Lower lobe of right lung (tissue), 2 donors: ENCODE measurements around the gene DOK4. TPM values are rescaled to one million over a fixed set of nuclear protein-coding genes. Genes with fewer than 3 reads are reported as not detected.
A peak's percentile ranks its signal among the peaks of the same experiment; 100 is the strongest.

ENCODE experiments used
- ATAC-seq, 2 donors: fragments of 200-7000 bp; cut with Tn5 transposase; one replicate each; pipeline ENCODE4 v1.9.1; 2020 to 2022; ENCODE audit warnings: mild to moderate bottlenecking in 2 of 2, moderate library complexity in 2 of 2
- DNase-seq: peaks from one replicate; pipeline ENCODE4 v3.0.0-alpha.2; 2020
- H3K27ac ChIP-seq: fragments of 200-600 bp; one replicate; pipeline ENCODE4 v1.8.0; 2022
- H3K27me3 ChIP-seq: fragments of 200-600 bp; one replicate; pipeline ENCODE4 v1.8.0; 2022; ENCODE audit warnings: low read depth
- H3K36me3 ChIP-seq: fragments of 200-600 bp; one replicate; pipeline ENCODE4 v1.8.0; 2022; ENCODE audit warnings: mild to moderate bottlenecking
- H3K4me1 ChIP-seq: fragments of 200-600 bp; one replicate; pipeline ENCODE4 v1.8.0; 2022
- H3K4me3 ChIP-seq: fragments of 200-600 bp; one replicate; pipeline ENCODE4 v1.8.0; 2022; ENCODE audit warnings: mild to moderate bottlenecking
- H3K9me3 ChIP-seq: fragments of 200-600 bp; one replicate; pipeline ENCODE4 v1.8.0; 2022
- CTCF ChIP-seq: fragments of 200-600 bp; IDR thresholded peaks from one replicate; pipeline ENCODE4 v1.8.0; 2022; ENCODE audit warnings: antibody characterized with exemption, mild to moderate bottlenecking
- intact Hi-C: fragments of 100-400 bp; cut with DNase I; formaldehyde crosslinking; loops from one replicate; pipeline ENCODE4 v1.11.0; 2022
- total RNA-seq: library from RNA; stranded (reverse); fragmentation: NEBNext Ultra II Directional; extraction: Animal tissue kit (Norgen Biotek cat#: 25700); gene quantifications from one replicate; pipeline ENCODE4 v1.2.1, GENCODE V29; 2021
- donor health status: DM: no; HTN: yes; CAD: no; lungs with severe emphysema.

Gene DOK4
- total RNA-seq, 1 donor from 2014 or later, result 57.3 TPM

- peaks cover 55% of the 10 kb centered on the region for H3K4me1 ChIP-seq
- no peak for DNase-seq
- H3K27ac ChIP-seq, result no peak overlapping the region
Measured at GRCh38 chr16:57473176-57473840, 13.0 kb downstream of the DOK4 start.

GRCh38 chr16:57472665-57473060, 13.6 kb downstream of the DOK4 start:
- Histone ChIP-seq H3K4me1 (peaks cover 54% of the 10 kb centered on the region), H3K27ac (no peak overlapping the region), H3K36me3 (peaks cover 77% of the 10 kb centered on the region), H3K4me3 (no peak overlapping the region), H3K27me3 (no peaks in the 10 kb centered on the region), H3K9me3 (no peaks in the 10 kb centered on the region)
- intact Hi-C loops, result no loop called here
- ATAC-seq (no peak), DNase-seq (no peak)
- no peak for TF ChIP-seq CTCF

More at GRCh38 chr16:57473176-57473840, 13.0 kb downstream of the DOK4 start:
- H3K4me3 ChIP-seq, result no peak overlapping the region
- H3K9me3 ChIP-seq, result no peaks in the 10 kb centered on the region
- no peak for TF ChIP-seq CTCF
- no peak for ATAC-seq
- intact Hi-C loops, result no loop called here
- H3K36me3 ChIP-seq, result peaks cover 70% of the 10 kb centered on the region
- no peaks in the 10 kb centered on the region for H3K27me3 ChIP-seq

- Histone ChIP-seq H3K9me3 (no peaks in the 10 kb centered on the region), H3K36me3 (peaks cover 83% of the 10 kb centered on the region), H3K4me1 (peaks cover 50% of the 10 kb centered on the region), H3K27ac (no peak overlapping the region), H3K4me3 (no peak overlapping the region), H3K27me3 (no peaks in the 10 kb centered on the region)
- ATAC-seq (no peak), DNase-seq (no peak)
- no peak for TF ChIP-seq CTCF
- intact Hi-C loops, result no loop called here
Measured at GRCh38 chr16:57471852-57472664, 14.2 kb downstream of the DOK4 start.

DNA sequence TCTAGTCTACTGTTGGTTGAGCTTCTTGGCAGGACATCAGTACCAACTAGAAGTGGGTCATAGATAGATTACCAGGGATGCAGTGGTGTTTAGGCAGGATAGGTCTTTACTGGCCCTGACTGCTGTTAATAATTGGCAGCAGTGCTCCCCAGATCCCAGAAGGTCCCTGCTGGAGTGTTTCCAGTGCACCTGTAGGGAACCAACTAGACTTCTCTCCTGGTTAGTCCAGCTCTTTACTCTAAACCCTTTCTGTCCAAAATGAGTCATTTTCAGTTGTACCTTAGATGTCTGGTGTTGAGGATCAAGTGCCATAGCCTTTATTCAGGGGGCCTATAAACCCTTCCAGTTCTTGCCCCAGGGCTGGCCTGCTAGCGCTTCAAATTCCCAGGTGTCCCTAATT, 15.1 kb downstream of the DOK4 start:
- H3K4me1 ChIP-seq, result peaks cover 45% of the 10 kb centered on the region
- peaks cover 91% of the 10 kb centered on the region for H3K36me3 ChIP-seq
- ATAC-seq (peak in 1 of 2 donors; percentile 10), DNase-seq (no peak)
- TF ChIP-seq CTCF, result no peak
- H3K4me3 ChIP-seq, result no peak overlapping the region
- H3K9me3 ChIP-seq, result no peaks in the 10 kb centered on the region
- H3K27me3 ChIP-seq, result no peaks in the 10 kb centered on the region
- peak overlapping the region; percentile 15 for H3K27ac ChIP-seq
- intact Hi-C loops, result no loop called here

DNA sequence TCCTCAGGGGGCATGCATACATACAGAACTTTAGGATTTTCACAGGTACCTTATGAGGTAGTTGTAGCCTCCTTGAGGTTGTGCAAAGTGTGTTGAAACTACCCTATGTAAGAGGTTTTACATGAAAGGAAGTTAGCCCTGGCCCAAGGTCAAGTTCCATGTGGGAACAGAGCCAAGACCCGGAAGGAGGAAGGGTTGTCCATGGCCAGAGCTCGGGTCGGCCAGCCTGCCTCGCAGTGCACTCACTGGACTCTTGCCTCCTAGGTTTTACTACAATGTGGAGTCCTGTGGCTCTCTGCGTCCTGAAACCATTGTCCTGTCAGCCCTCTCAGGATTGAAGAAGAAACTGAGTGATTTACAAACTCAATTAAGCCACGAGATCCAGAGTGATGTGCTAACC, 15.6 kb downstream of the DOK4 start:
- intact Hi-C loops, result no loop called here
- no peaks in the 10 kb centered on the region for H3K9me3 ChIP-seq
- H3K4me1 ChIP-seq, result peaks cover 45% of the 10 kb centered on the region
- peaks cover 96% of the 10 kb centered on the region for H3K36me3 ChIP-seq
- no peaks in the 10 kb centered on the region for H3K27me3 ChIP-seq
- H3K27ac ChIP-seq, result peak overlapping the region; percentile 15
- TF ChIP-seq CTCF, result no peak
- H3K4me3 ChIP-seq, result no peak overlapping the region
- peak; percentile 81 for DNase-seq
- peak; percentile 72 to 79 for ATAC-seq
